DMS 273 treated with DMSO at 0.1 percent for 48 hours (cell line): ENCODE measurements around the gene LRRC7.
"Not testable (repeated sequence)": the region's sequence is repeated elsewhere in the genome, so short reads cannot be mapped to it uniquely, and the experiment has no call there.

Experiments
- DNase-seq: peaks from one replicate; lab custom pipeline; 2025; lab: John Stamatoyannopoulos, UW

Gene LRRC7

DNA sequence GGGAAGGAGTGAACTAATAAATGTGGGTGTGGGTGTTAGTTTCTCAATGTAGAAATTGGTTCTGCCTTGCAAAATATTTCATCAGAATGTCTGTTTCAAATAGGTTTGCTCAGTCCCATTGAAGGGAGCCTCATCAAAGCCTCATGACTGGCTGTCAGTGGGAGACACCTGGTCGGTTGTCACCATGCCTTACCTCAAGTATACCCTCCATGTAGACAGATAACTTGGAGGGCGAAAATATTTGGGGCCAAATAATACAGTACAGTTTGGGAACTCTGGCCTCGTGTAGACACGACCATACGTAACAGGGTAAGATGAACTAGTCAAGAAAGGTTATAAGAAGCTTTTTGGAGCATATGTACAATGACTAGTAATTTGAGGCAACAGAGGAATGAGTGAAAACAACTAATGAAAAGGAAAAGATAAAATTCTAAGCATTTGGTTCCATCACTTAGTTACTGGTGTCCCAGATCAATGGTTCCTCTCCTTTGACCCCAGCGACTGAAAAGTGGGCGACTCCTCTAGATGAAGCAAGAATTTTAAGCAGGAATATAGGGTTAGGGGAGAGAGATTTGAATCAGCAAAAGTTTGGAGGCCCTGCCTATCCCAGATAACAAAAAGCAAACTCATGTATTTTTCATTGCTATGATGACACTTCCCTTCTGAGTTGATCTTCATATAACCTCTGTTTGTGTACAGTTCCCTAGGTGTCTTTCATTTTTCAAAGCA is 473.8 kb downstream of the LRRC7 start:
- DNase-seq, result no peak

GRCh38 chr1:70042090-70042731 is 474.5 kb downstream of the LRRC7 start:
- DNase-seq, result no peak

GRCh38 chr1:70043804-70044203 is 476.1 kb downstream of the LRRC7 start:
- no peak for DNase-seq

DNA sequence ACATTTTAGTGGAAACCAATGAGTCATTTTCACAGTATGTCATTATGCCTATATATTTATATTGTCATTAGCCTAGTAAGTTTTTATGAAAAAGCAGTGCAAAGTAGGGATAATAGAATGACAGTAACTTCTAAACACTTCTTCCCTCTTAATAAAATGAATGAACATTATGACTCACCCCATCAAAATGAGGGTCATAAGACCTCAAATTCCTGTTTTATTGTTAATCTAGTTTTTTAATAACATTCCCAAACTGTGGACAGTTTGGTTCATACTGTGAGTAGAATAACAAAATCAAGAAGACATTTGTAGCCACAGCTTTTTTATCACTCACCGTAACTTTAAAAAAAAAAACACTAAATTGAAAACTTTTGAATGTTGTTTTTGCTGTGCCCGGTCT is 477.1 kb downstream of the LRRC7 start:
- DNase-seq, result no peak

- DNase-seq, result not testable (repeated sequence)
Observed at GRCh38 chr1:70045581-70045980, 477.9 kb downstream of the LRRC7 start.

DNA sequence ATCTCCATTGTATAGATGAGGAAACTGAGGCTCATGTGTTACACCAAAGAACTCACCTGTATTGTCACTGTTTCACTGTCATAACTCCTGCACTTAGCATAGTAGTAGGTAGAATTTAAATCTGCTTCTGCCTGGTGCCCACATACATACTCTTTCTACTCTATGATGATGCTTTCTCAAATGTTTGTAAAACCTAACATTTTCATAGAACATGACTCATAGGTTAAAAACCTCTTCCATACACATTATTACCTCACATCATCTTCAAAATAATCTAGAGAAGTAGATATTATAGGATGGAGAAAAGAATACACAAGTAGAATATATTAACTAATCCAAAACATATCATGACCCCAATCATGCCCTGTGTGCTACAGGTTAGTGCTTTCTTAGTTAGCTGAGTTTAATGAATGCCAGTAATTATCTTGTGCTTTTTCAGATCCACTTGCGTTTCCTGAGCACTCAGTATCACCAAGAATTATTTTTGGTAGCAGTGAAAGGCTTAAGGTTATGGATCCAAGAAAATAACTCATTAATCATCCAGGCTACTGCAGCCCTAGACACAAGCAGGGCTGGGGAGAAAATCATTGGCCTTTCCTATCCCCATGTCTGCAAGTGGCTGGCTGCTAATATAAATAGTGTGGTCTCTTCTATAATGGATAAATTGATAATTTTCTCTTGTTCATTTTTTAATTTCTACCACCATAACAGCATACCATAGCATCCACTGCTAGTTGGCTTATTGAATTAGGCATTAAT is 480.8 kb downstream of the LRRC7 start:
- DNase-seq, result no peak

- no peak for DNase-seq
Observed at GRCh38 chr1:70051926-70052325, 484.2 kb downstream of the LRRC7 start.

- DNase-seq, result no peak
Observed at GRCh38 chr1:70057500-70057899, 489.8 kb downstream of the LRRC7 start.

DNA sequence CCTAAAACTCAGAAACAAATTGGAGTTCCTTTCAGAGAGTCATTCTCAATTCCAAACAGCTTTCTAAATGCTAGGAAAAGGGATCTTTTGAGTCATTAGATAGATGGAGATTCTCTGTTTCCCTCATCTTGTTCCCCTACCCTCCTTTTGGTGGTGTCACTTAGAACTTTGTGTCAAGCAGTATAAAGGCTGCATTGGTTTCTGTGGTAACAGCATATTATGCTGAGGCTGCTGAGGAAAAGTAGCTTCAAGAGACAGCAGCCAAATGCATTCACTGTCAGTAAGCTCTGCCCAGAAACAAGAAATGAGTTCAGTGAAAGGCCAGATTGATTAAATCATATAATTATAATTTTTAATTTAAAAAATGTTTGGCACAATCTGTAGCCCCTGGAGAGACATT is 493.5 kb downstream of the LRRC7 start:
- DNase-seq, result no peak

- no peak for DNase-seq
Observed at GRCh38 chr1:70063861-70064260, 496.1 kb downstream of the LRRC7 start.

GRCh38 chr1:70066711-70067110 is 499.0 kb downstream of the LRRC7 start:
- no peak for DNase-seq

GRCh38 chr1:70071601-70072000 is 503.9 kb downstream of the LRRC7 start:
- no peak for DNase-seq

DNA sequence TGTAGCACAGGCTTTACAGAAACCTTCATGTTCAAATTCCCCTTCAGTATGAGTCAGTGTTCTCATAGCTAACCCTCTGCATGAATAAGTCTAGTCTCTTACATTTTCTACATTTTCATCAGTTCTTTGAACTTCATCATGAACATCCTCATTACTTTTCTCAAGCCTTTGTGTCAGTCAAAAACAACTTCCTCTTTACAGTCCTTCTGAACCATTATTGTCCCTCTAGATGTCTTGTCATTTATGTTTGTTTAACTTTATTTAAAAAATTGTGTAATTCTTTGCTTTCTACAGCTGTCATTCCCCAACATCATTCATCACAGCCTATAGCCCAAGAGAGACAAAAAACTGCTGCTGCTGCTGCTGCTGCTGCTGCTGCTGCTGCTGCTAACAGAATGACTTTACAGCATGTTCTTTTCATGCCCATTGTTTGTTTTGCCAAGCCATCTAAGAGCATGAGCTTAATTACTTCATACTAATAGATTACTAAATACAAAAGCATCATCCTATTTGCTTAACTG is 504.6 kb downstream of the LRRC7 start:
- no peak for DNase-seq

GRCh38 chr1:70075761-70076160 is 508.0 kb downstream of the LRRC7 start:
- no peak for DNase-seq

- no peak for DNase-seq
Observed at GRCh38 chr1:70077066-70077465, 509.3 kb downstream of the LRRC7 start.

- no peak for DNase-seq
Observed at GRCh38 chr1:70079546-70079945, 511.8 kb downstream of the LRRC7 start.

GRCh38 chr1:70083519-70083918 is 515.8 kb downstream of the LRRC7 start:
- DNase-seq, result no peak

DNA sequence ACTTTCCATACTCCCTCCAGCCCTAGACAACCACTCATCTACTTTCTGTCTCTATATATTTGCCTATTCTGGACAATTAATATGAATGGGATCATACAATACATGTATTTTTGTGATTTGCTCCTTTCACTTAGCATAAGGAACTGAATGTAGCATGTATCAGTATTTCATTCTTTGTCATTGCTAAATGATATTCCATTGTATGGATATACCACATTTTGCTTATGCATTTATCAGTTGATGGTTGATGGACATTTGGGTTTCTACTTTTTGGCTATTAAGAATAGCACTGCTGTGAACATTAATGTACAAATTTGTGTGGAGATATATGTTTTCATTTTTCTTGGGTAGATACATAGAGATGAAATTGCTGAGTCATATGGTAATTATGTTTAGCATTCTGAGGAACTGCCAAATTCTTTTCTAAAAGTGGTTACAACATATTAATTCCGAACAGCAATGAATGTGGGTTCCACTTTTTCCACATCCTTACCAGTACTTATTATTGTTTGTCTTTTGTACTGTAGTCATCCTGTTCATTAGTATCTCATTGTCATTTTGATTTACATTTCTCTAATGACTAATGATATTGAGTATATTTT is 516.7 kb downstream of the LRRC7 start:
- no peak for DNase-seq

GRCh38 chr1:70085521-70085920 is 517.8 kb downstream of the LRRC7 start:
- DNase-seq, result no peak

DNA sequence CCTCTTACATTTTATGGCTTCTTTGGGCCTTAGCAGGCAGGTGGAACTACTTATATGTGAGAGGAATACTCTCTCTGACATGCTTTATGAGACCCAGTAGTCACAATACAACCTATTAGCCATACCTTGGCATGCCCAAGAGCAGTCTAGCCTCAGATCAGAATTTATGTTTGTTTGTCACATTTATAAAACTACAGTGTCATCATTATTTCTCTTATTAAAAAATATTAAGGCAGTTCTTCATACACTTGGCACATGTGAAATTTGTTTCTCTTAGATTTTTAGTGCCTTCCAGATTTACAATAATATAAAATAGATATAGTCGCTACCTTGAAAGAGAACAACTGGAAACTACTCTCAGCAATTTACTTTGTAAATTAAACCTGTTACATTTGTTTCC is 519.2 kb downstream of the LRRC7 start:
- no peak for DNase-seq

DNA sequence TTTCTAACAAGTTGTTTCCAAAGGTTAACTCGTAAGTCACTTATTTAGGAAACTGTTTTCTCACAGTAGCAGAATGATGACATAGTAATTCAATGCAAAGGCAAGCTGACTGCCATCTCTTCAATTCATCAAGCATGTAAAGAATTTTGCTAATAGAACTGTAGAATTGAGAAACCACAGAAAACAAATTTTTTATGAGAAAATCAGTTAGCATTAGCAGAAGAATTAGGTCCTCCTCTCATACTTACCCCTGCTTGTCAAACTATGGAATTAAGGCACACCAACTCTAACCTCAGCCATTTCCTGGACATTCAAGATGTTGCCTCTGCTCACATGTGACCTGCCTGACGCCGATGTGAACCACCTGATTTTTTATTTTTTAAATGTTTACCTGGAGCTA is 522.4 kb downstream of the LRRC7 start:
- DNase-seq, result no peak

- no peak for DNase-seq
Observed at GRCh38 chr1:70090875-70091274, 523.2 kb downstream of the LRRC7 start.

- no peak for DNase-seq
Observed at GRCh38 chr1:70091811-70092210, 524.1 kb downstream of the LRRC7 start.
